Choroid plexus epithelial cell (primary cell): ENCODE measurements around the gene CPHXL2.

Experiments
- DNase-seq: peaks from one replicate; pipeline ENCODE4 v3.0.0-alpha.2; 2010; ENCODE audit warnings: low read depth
- H3K4me3 ChIP-seq: 2 replicates; pipeline ENCODE4 v1.5.1; 2011; ENCODE audit warnings: low read depth, mild to moderate bottlenecking, control low read depth, low read length, moderate library complexity
- CTCF ChIP-seq: conservative IDR thresholded peaks from 2 replicates; pipeline ENCODE4 v1.5.1; 2011; ENCODE audit warnings: low read depth, mild to moderate bottlenecking, control low read depth, inconsistent platforms, low read length, moderate library complexity

CPHXL2 gene

DNA sequence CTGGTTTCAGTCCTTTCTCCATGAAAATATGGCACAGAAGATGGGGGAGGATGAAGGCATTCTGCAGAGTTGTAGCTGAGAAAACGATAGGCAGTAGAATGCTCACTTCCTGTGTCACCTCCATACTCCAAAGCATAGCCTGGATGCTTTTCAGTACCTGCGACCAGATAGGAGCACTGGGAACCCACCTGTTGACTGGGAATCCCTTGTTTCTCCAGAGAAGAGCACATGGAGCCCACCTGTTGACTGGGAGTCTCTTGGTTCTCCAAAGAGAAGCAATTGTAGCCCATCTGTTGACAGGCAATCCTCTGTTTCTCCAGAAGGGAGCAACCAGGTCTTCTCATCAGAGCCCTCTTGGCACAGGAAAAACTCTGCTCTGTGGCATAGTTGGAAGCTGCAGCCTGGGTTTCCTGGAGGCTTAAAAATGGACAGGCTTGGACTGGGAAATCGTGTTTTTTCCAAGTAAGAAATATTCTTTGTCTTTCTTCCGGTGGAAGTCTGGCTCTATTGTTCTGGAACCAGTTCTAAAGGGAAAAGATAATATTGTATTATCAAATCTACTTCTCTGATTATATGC lies 16.0 kb downstream of the CPHXL2 start:
- no peak overlapping the region for H3K4me3 ChIP-seq
- TF ChIP-seq CTCF: no peak
- DNase-seq: no peak

DNA sequence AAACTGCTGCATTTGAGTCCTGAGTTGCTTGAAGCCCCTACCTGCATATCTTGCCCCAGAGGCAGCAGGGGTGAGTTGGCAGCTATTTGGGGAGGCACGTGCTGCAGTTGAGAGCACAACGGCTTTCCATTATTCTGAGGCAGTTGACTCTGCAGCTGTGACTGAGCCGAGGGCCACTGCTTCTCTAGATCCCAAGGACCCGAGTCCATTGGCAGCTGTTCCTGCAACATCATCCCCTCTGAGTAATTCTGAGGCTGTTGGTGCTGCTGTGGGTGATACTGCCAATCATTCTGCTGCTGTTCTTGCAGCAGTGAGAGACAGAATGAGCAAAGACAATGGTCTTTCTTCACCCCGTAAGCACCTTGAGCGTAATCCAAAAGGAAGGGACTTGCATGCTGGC lies 16.5 kb downstream of the CPHXL2 start:
- DNase-seq: no peak
- H3K4me3 ChIP-seq: no peak overlapping the region
- no peak for TF ChIP-seq CTCF

DNA sequence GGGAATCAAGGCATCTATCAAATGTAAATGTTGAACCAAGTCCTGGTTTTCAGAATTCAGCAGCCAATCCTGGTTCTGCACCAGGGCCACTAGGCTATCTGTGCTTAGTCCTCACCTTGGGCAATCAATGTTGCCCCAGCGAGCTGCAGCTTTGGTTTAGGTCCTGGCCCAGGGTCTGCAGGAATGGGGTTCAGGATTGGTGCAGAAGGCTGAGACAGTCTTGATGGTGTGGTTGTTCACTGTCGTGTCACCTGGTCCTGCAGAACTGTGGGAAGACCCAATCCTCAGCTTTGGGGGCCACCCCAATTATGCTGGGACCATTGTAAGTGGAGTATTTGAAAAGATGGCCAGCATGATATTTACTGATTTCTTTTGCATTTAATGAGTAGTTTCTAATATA lies 18.6 kb downstream of the CPHXL2 start:
- no peak overlapping the region for H3K4me3 ChIP-seq
- no peak for DNase-seq
- TF ChIP-seq CTCF: no peak

- peak; percentile 26 for DNase-seq
- TF ChIP-seq CTCF: no peak
- no peak overlapping the region for H3K4me3 ChIP-seq
Observed at GRCh38 chr16:75653922-75654321, 22.9 kb downstream of the CPHXL2 start.

DNA sequence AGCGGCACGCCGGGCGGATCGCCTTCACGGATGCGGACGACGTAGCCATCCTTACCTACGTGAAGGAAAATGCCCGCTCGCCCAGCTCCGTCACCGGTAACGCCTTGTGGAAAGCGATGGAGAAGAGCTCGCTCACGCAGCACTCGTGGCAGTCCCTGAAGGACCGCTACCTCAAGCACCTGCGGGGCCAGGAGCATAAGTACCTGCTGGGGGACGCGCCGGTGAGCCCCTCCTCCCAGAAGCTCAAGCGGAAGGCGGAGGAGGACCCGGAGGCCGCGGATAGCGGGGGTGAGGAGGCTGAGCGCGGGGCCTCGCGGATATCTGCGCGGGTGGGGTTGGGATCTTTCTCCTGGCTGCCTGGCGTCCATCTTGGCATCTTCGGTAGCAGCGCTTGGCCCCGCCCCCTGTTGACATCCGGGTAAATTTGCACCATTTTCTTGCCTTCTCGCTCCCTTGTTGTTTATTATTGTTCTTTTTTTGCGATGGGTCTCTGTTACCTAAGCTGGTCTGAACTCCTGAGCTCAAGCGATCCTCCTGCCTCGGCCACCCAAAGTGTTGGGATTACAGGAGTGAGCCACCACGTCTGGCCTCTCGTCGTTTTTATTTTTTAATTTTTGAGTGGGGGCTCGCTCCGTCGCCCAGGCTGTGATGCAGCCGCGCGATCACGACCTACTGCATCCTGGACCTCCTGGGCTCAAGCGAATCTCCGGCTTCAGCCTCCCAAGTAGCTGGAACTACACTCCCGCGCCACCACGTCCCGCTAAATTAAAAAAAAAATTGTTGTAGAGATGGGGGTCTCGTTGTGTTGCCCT lies 28.3 kb downstream of the CPHXL2 start:
- DNase-seq: peak; percentile 80
- TF ChIP-seq CTCF: no peak
- H3K4me3 ChIP-seq: peak overlapping the region; percentile 99

DNA sequence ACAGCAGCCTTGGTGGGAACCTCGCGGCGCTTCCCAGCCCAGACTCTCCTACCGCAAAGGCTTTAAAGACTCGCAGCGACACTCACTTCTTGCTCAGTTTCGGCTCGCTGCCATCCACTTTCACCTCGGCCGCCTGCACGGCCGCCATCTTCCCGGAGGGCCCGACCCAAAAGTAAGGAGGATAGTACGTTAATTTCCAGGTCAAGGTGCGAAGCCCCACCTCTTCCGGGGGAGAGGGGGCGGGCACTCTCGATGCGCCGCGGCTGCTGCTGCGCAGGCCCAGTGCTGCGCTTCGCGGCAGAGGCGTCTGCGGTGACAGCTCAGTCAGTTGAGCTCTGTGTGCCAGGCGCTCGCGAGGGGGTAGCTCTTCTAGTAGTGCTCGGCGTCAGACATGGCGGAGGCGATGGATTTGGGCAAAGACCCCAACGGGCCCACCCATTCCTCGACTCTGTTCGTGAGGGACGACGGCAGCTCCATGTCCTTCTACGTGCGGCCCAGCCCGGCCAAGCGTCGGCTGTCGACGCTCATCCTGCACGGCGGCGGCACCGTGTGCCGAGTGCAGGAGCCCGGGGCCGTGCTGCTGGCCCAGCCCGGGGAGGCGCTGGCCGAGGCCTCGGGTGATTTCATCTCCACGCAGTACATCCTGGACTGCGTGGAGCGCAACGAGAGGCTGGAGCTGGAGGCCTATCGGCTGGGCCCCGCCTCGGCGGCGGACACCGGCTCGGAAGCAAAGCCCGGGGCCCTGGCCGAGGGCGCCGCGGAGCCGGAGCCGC lies 29.1 kb downstream of the CPHXL2 start, which contains the start of the genes KARS1 and TERF2IP:
KARS1 (minus strand) TSS at position 174 of the 773 bp plus-strand sequence; CDS start at position 148, 26 bp downstream.
TERF2IP (plus strand) TSS at position 282 of the 773 bp plus-strand sequence; CDS start at position 392, 110 bp downstream.
- peak within 1 kb of the TSS; percentile 99 for H3K4me3 ChIP-seq
- DNase-seq: peak; percentile 95
- TF ChIP-seq CTCF: no peak
